Activated T-cell treated with anti-CD3 and anti-CD28 coated beads for 4 hours (primary cell): ENCODE data around the gene NEURL2.
"Not testable (repeated sequence)": the region's sequence is repeated elsewhere in the genome, so short reads cannot be mapped to it uniquely, and the experiment has no call there.

Experiments
- DNase-seq: peaks from one replicate; pipeline ENCODE4 v3.0.0-alpha.2; 2020

The NEURL2 gene

GRCh38 chr20:45890985-45891983, at the start of gene NEURL2, which contains the start of gene CTSA:
Gene NEURL2, minus strand, starts transcription at chr20:45891208. Its CDS starts 217 bp downstream, at chr20:45890991.
Gene CTSA, plus strand, starts transcription at chr20:45891335. Its CDS starts 234 bp downstream, at chr20:45891569.
- DNase-seq, result peak; percentile 79

DNA sequence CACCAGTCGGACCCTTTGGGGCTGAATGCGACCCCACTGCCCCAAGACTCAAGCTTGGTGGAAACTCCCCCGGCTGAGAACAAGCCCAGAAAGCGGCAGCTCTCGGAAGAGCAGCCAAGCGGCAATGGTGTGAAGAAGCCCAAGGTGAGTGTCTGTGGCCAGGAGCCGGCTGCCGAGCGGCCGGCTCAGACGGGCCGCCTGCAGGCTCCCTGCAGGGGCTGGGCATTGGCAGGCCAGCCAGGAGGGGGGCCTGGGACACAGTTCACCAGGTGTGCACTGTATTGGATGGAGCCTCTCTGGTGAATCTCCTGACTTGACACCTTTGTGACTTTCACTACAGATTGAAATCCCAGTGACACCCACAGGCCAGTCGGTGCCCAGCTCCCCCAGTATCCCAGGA, 49.5 kb upstream of the NEURL2 start:
- DNase-seq, result no peak

GRCh38 chr20:45940053-45940452, 49.0 kb upstream of the NEURL2 start:
- no peak for DNase-seq

DNA sequence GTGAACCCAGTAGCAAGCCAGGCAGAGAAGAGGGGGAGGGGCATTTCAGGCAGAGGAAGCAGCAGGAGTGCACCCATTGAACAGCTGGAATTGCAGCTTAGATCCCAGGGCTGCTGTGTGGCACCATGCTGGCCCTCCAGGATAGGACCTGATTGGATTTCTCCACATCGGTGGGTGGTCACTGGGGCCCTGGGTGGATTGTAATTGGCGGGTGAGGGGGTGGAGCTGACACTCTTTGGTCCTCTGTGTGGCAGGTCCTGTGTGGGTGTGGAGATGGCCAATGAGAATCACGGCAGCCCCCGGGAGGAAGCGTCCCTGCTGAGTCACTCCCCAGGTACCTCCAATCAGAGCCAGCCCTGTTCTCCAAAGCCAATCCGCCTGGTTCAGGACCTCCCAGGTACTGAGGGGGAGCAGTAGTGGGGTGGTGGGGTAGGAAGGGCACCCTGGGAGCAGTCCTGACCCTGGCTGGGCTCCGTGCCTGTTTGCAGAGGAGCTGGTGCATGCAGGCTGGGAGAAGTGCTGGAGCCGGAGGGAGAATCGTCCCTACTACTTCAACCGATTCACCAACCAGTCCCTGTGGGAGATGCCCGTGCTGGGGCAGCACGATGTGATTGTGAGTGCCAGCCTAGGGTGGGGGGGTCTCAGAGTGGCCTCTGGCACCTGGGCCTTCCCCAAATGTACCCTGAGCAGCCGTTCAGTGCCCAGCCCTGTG, 47.9 kb upstream of the NEURL2 start:
- DNase-seq, result no peak

DNA sequence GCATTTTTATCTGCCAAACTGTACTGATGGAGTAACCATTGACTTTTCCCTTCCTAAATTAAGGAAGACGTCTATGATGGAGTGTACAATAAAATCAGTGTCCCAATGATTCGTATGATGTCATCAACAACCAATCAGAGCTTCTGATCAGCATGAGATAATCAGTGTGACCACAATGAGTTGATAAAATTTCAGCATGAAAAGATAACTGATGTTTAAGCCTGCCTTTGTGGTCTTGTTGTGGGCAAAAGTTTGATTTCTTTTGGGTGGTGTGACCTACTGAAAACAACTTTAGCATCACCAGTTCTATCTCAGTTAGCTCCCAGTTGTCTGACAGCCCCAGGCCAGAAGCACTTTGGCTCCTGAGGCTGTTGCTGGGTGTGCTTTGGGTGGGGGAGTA, 46.8 kb upstream of the NEURL2 start:
- DNase-seq, result no peak

DNA sequence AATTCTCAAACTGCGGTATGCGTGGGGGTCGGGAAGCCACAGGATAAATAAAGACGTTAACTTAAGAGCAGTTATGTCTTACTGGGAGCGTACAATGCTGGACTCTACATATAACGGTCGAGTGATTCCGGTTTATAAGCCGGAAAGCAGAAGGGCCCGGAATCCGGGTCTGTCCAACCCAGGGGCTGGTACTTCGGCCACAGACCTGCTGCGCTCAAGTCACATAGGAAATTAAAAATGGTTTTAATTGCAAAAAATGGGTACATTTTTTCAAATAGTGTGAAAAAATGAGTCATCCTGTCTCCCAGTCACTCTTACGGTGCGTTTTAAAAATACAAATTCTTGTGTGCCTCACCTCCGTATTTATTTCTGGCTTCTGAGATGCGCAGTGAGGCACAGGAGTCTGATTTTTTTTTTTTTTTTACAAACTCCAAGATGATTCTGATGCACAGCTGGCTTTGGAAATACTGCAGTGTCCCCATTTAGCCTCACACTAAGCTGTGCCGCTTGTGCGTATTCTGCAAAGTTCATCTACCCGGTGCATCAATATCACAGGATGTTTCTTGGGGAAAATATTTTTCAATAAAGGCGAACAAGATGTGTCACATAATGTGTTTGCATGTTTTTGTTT, 44.5 kb upstream of the NEURL2 start:
- no peak for DNase-seq

DNA sequence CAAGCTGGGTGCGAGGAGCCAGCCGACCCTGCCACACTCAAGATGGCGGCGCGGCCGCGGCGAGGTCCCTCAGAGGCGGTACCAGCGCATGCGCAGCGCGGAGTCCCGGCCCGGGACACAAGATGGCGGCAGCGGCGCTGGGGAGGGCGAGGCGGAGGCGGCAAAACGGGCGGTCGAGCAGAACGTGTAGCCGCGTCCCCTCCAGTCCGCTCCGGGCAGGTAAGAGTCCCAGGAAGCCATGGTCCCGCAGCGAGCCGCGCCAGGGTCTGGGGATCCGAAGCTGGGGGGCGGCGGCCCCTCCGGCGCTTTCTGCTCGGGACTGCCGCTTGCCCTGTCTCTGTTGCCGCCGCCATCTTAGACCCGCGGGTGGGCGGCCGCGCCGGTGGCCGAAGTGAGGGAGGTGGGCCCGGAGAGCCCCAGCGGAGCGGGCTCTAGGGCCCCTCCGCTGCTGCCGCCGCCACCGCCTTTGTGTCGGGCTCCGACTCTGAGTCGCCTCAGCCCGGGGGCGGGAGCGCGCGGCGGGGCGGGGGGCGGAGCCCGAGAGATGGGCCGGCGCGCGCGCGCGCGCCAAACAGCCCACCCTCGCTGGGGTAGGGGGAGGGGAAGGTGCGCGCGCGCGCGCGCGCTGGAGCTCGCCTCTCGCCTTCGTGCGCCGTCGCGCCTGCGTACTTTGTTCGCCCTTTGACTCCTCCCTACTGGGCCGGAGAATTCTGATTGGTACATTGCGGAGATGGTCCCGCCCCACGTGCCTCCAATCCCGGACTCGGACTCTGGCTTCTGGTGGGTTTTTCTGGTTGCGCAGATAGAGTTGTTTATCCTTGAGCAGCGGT, 43.8 kb upstream of the NEURL2 start, which contains the start of gene PCIF1:
Gene PCIF1 (plus strand): TSS at position 98 of the 830 bp plus-strand sequence. CDS start 4,317 bp downstream, outside the sequence.
- DNase-seq, result peak; percentile 97

DNA sequence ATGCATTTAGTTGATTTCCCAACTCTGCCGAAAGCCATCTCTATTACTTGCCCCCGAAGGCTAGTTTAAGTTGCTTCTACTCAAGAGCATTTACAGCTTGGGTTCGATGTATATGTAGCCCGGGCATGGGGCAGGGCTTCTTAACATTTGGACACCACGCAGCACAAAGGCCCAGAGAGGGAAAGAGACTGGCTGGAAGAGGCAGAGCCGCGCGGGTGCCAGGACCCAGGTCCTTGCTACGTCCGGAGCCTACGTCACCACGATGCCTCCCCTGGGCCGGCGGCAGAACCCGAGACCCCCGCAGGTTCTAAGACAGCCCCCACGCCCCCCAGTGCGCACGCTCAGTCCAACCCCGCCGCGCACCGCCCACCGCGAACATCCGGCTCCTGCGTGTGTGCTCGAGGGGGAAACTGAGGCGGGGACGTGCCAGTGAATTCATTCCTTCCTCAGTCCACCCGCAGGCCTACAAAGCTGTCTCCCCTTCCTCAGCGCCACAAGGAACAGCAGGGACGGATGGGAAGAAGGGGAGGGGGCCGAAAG, 43.1 kb upstream of the NEURL2 start:
- no peak for DNase-seq

DNA sequence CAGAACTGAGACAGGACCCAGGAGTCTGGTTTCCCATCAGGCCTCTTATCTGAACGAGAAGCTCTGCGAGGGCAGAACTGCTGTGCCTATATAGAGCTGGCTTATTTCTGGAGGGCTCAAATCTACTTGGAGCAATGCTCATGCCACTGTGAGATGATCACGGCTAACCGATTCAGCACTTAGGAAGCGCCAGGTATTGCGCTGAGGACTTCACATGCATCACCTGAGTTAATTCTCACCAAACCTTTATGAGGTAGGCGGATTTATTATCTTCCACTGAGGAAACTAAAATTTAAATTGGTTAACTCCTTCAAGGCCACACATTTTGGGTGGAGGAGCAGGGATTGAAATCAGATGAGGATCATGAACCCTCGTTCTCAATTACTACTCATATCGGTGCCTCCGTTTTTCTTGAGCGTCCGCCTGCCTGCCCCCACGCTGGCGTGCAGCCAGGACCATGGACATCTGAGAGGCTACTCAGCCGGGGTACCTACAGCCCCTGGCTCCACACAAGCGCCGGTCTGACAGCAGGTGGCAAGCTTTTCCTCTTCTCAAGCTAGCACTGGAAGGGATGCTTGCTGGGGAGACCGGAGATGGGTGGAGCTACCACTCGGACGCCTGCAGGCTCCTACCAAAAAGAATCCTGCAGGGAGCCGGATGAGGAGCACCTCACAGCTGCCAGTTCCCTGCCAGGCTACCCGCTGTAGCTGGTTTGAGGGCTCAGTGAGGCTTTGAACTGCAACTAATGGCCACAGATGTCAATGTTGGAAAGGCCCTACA, 42.4 kb upstream of the NEURL2 start:
- peak; percentile 26 for DNase-seq

DNA sequence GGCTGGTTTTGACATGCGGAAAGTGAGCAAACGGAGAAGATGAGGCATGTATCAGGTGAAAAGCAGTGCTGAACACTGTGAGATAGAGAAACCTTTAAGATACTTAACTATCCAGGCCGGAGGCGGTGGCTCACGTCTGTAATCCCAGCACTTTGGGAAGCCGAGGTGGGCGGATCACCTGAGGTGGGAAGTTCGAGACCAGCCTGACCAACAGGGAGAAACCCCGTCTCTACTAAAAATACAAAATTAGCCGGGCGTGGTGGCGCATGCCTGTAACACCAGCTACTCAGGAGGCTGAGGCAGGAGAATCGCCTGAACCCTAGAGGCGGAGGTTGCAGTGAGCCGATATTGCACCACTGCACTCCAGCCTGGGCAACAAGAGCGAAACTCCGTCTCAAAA, 40.7 kb upstream of the NEURL2 start:
- not testable (repeated sequence) for DNase-seq

GRCh38 chr20:45927071-45927878, 36.3 kb upstream of the NEURL2 start:
- no peak for DNase-seq

GRCh38 chr20:45926731-45927070, 35.7 kb upstream of the NEURL2 start:
- DNase-seq, result no peak

- DNase-seq, result no peak
Observed at GRCh38 chr20:45925821-45926506, 35.0 kb upstream of the NEURL2 start.

- DNase-seq, result no peak
Observed at GRCh38 chr20:45924391-45925261, 33.6 kb upstream of the NEURL2 start.

DNA sequence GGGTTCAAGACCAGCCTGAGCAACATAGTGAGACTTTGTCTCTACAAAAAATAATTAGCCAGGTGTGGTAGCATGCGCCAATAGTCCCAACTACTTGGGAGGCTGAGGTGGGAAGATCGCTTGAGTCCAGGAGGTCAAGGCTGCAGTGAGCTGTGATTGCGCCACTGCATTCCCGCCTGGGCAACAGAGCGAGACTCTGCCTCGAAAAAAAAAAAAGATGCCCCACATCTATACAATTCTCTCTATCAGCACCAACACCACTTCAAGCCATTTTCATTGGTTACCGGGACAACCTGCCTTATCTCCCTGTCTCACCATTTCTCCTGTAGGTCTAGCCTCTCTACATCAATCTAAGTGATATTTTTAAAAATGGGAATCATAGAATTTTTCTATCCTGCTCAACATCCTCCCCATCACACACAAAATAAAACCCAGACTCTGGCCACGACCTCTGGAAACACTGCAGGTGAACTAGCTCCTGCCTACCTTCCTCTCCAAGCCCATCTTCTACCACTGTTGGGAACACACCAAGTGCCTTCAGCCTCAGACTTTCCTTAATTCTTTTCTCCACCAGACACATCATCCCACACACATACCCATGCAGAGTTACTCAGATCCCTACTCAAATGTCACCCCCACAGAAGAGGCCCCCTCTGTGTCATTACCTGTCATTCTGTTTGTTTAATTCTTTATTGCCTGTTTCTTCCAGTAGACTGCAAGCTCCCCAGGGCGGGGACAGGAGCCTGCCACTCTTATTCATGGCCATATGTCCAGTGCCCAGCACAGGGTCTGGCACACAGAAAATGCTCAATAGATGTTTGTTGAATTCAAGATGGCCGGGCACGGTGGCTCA, 30.6 kb upstream of the NEURL2 start:
- DNase-seq, result no peak

GRCh38 chr20:45920462-45921336, 29.7 kb upstream of the NEURL2 start:
- DNase-seq, result no peak
